ENCODE measurements around the gene TRPC4AP. TPM values are rescaled to one million over a fixed set of nuclear protein-coding genes. Genes with fewer than 3 reads are reported as not detected.

TRPC4AP gene
- total and polyA plus RNA-seq, 2 of the 8 experiments (the other 6 are each of a cell fraction or from before 2014, with no cell fraction given) = 73.1 to 74.8 TPM

DNA sequence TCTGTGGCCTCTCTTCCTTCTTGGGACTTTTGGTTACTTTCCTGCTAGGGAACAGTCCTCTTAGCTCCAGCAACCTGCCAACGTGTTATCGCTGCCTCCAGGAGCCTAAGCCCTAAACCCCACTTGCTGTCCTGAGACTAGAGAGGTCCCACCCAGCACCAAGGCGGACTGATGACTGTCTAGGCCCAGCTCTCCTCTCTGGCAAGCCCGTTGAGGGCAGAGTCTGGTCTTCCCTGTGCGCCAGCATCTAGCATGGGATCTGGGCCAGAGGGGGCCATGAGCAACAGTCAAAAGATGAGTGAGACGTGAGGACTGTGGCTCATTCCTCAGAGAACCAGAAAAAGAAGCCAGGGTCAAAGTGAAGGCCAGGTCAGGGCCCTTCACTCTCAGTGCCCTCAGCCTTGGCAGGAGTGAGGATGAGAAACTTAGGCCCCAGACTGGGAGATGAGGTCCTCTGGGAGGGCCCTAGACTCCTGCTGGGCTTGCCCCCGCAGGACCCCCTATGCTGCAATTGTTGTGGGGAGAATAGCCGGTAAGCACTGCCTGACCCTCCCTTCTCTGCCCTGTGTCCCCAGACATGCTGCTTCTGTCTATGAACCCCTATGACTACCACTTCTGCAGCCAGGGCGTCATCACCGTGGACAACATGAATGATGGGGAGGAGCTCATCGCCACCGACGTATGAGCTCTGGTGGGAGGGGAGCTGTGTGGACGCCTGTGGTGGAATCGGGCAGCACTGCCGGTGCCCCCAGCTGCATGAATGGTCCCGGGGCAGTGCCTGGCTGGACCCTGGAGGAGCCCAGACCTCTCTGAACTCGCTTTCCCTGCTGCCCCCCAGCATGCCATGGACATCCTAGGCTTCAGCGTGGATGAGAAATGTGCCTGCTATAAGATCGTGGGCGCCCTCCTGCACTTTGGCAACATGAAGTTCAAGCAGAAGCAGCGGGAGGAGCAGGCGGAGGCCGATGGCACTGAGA, 106.0 kb downstream of the TRPC4AP start:
- Histone ChIP-seq H2BK12ac (ENCODE audit: low read depth, low read length) (no peak overlapping the region), H4K8ac (ENCODE audit: extremely low read depth, insufficient read depth, low read length) (no peak overlapping the region; the same call in 1 of the 2 replicates), H2BK15ac (ENCODE audit: low read length) (0 out of 2 replicates have a peak overlapping the region, but pooled peaks have one; percentile 31), H2BK120ac (replicated peaks; ENCODE audit: low read depth, low read length) (no peak overlapping the region), H3K9ac (replicated peaks in 1 of 4; ENCODE audit: extremely low read depth in 1 of 4, low read depth in 3 of 4, low read length in 3 of 4) (no peak overlapping the region), H3K23ac (ENCODE audit: insufficient read length) (no peak overlapping the region), H3K18ac (ENCODE audit: extremely low read depth, low read length) (no peak overlapping the region; the same call in 1 of the 2 replicates), H3K9me3 (ENCODE audit: insufficient read depth in 2 of 2, low read depth in 1 of 2, low read length in 1 of 2) (no peaks in the 10 kb centered on the region), H3K4me2 (ENCODE audit: insufficient read depth in 1 of 2, low read depth in 2 of 2, low read length in 2 of 2) (no peak overlapping the region), H3K36me3 (ENCODE audit: control insufficient read depth in 2 of 4, insufficient read depth in 4 of 4, low read length in 3 of 4) (no peaks in the 10 kb centered on the region), H3K4ac (replicated peaks; ENCODE audit: insufficient read length, low read depth, low read length) (no peak overlapping the region), H3K79me1 (ENCODE audit: low read depth, low read length) (no peaks in the 10 kb centered on the region), H3K79me2 (ENCODE audit: control insufficient read depth in 1 of 2, insufficient read depth in 2 of 2, low read length in 2 of 2) (no peaks in the 10 kb centered on the region), H2BK5ac (ENCODE audit: low read depth, low read length) (0 out of 2 replicates have a peak overlapping the region, but pooled peaks have one; percentile 83), H2BK20ac (ENCODE audit: low read length) (no peak overlapping the region), H4K91ac (replicated peaks; ENCODE audit: insufficient read length, low read length) (no peak overlapping the region), H3K14ac (ENCODE audit: insufficient read length) (no peak overlapping the region), H2AFZ (ENCODE audit: low read length) (no peak overlapping the region), H3K56ac (replicated peaks; ENCODE audit: insufficient read length, low read depth, low read length) (no peak overlapping the region), H4K20me1 (replicated peaks in 1 of 2; ENCODE audit: control insufficient read depth in 1 of 2, insufficient read depth in 2 of 2, low read length in 2 of 2) (peaks cover 0 to 3% of the 10 kb centered on the region in 2 experiments), H3K4me1 (replicated peaks in 1 of 4; ENCODE audit: control insufficient read depth in 3 of 4, insufficient read depth in 4 of 4, low read length in 3 of 4) (peaks cover 0 to 27% (median 19%) of the 10 kb centered on the region in 4 experiments; a peak in 6 of 7 replicates), H3K4me3 (ENCODE audit: extremely low read depth in 1 of 4, insufficient read depth in 2 of 4, low read depth in 3 of 4, low read length in 4 of 4) (no peak overlapping the region), H3K23me2 (ENCODE audit: low read depth, low read length) (peaks cover 4% of the 10 kb centered on the region; the same call in 1 of the 2 replicates), H2AK5ac (ENCODE audit: low read depth, low read length) (no peak overlapping the region), H4K5ac (ENCODE audit: insufficient read length, low read depth, low read length) (no peak overlapping the region), H3K27me3 (replicated peaks in 1 of 4; ENCODE audit: control insufficient read depth in 3 of 4, extremely low read depth in 1 of 4, insufficient read depth in 3 of 4, low read length in 3 of 4) (peaks cover 0 to 16% (median 9%) of the 10 kb centered on the region in 4 experiments; a peak in 3 of 7 replicates), H3K27ac (ENCODE audit: low read depth, low read length) (no peak overlapping the region)
- CTCF ChIA-PET (ENCODE audit: partially characterized antibody) = interaction anchor here (0.6 to 3.5 kb wide), 8 partner anchors 11 to 527 kb away, joined by 3 to 16 read pairs (median 3); no protein-coding TSS in a partner anchor
- DNase-seq (ENCODE audit: low read depth in 1 of 2, low spot score in 2 of 2) = no peak
- FAIRE-seq = no peak
- WGBS, 2 experiments (ENCODE audit: extremely low coverage in 1 of 2, insufficient coverage in 1 of 2, insufficient read length in 1 of 2, insufficient replicate concordance in 2 of 2, low coverage in 1 of 2, low lambda C conversion rate in 2 of 2, missing lambda C conversion rate in 1 of 2) = 90% methylated on average over 24 of the region's 24 CpGs; no CpG with 5 or more reads in 1 of the 2 experiments
- POLR2A ChIA-PET (ENCODE audit: partially characterized antibody) = interaction anchor here (0.8 to 1.8 kb wide), 4 partner anchors 7 to 31 kb away, joined by 3 to 5 read pairs (median 4); partner anchors contain the start of genes GSS and MYH7B
- TF ChIP-seq, protein P1, sequence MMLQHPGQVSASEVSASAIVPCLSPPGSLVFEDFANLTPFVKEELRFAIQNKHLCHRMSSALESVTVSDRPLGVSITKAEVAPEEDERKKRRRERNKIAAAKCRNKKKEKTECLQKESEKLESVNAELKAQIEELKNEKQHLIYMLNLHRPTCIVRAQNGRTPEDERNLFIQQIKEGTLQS (IDR thresholded peaks at IDR 0.05; ENCODE audit: insufficient read depth, low read depth, low read length) = no peak
- TF ChIP-seq, protein P2, sequence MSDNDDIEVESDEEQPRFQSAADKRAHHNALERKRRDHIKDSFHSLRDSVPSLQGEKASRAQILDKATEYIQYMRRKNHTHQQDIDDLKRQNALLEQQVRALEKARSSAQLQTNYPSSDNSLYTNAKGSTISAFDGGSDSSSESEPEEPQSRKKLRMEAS (IDR thresholded peaks at IDR 0.05) = no peak
- TF ChIP-seq NRF1 (IDR thresholded peaks at IDR 0.05; ENCODE audit: low read depth, low read length) (no peak), GTF2F1 (IDR thresholded peaks at IDR 0.05; ENCODE audit: borderline replicate concordance, low read depth, low read length) (no peak), RXRA (IDR thresholded peaks at IDR 0.05; ENCODE audit: insufficient read depth, low read depth, low read length) (no peak), CTBP2 (IDR thresholded peaks at IDR 0.05; ENCODE audit: borderline replicate concordance, insufficient read depth, insufficient read length, low read length) (no peak), CHD2 (IDR thresholded peaks at IDR 0.05; ENCODE audit: low read length) (no peak)
- TF ChIP-seq, protein P3, sequence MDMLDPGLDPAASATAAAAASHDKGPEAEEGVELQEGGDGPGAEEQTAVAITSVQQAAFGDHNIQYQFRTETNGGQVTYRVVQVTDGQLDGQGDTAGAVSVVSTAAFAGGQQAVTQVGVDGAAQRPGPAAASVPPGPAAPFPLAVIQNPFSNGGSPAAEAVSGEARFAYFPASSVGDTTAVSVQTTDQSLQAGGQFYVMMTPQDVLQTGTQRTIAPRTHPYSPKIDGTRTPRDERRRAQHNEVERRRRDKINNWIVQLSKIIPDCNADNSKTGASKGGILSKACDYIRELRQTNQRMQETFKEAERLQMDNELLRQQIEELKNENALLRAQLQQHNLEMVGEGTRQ (IDR thresholded peaks at IDR 0.05; ENCODE audit: low read length) = no peak

Data from H1 (cell line).